Activated CD4-positive, alpha-beta T cell treated with anti-CD3 and anti-CD28 coated beads for 48 hours (primary cell): ENCODE results near the gene TJAP1.
"Not testable (repeated sequence)": the region's sequence is repeated elsewhere in the genome, so short reads cannot be mapped to it uniquely, and the experiment has no call there.

Experiments used
- DNase-seq: peaks from one replicate; pipeline ENCODE4 v3.0.0-alpha.2; 2020

Gene TJAP1

DNA sequence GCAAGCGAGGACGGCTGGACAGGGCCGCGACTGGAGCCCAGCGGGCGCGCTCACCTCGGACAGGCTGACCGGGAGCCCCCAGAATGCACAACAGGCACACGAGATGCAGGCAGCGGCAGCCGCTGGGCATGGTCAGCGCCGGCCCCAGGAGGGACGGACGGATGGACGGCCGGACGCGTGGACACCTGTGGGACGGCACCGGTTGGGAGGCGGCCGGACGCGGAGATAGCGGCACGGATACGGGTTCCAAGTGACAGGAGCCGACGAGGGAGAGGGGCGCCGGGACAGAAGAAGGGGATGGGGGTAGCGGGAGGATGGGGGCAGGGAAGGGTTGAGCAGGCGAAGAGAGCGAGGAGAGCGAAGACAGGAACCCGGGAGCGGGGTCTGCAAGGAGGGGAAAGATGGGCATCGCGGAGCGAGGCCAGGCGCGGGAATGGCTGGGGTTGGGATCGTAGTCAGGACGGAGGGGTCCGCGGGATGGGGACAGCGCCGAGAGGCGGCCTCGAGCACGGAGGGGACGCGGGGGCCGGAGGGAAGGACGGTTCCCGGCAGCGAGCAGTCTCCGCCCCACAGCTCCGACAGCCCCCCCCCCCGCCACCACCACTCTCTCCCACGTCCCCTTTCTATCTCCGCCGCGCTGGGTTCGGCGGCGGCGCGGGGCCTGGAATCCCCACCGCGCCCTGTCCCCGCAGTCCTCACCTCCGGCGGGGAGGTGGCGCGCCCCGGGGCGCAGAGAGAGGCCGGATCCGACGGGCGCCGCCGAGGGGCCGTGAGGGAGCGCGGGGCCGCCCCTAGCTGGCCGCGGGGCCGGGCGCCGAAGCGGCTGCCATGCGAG lies 22.5 kb upstream of the TJAP1 start:
- DNase-seq, result peak; percentile 34

DNA sequence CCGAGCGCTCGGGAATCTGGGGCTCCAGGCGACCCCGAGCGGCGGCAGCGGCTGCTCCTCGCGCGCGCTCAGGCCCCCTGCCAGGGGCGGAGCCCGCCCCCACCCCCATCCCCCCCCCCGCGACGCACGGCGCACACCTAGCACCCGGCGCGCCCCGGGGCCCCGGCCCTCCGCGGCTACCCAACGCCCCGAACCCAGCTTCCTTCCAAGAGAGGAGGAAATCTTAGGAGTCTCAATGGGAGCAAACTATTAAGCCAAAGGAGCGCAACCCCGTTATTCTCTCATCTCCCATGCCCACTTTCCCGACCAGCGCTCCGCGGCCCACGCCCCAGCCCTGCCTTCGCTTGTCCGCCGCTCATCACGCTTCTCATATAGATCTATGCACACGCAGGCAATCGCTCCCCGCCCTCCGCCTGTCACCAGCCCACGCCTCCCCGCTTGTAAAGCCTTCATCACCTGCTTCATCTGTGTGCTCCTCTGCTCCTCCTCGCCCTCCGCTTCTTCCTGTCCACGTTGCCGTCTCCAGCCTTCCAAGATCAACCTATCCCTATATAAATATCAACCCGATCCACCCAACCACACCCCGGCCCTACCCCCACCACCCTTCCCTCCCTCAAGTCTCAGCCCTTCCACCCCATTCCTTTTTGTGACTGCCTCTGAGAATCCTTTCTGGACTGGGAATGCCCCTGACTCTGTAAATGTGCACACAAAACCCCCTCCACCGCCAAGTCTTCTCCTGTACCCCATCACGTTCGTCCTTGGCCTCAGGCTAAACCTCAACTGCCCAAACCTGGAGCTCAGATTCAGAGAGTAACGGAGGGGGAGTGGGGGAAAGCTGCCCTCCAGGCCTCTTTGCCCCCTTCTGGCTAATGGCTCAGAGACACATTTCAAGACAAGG lies 21.6 kb upstream of the TJAP1 start, which contains the start of gene DLK2:
TSS of gene DLK2 (minus strand) at position 18 of the 898 bp plus-strand sequence. CDS start 723 bp downstream, outside the sequence.
- peak; percentile 69 for DNase-seq

DNA sequence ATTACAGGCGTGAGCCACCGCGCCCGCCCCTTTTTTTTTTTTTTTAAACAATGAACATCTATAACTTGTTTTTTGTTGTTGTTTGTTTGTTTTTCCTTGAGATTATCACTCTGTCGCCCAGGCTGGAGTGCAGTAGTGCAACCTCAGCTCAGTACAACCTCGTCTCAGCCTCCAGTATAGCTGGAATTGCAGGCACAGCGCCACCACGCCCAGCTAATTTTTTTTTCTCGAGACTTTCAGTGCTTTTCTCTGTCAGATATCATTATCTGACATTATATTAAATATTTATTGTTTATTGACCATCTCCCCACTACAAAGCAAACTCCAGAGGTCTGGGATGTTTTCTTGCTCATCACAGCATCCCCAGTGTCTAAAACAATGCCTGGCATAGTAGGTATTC lies 19.7 kb upstream of the TJAP1 start:
- DNase-seq, result no peak

DNA sequence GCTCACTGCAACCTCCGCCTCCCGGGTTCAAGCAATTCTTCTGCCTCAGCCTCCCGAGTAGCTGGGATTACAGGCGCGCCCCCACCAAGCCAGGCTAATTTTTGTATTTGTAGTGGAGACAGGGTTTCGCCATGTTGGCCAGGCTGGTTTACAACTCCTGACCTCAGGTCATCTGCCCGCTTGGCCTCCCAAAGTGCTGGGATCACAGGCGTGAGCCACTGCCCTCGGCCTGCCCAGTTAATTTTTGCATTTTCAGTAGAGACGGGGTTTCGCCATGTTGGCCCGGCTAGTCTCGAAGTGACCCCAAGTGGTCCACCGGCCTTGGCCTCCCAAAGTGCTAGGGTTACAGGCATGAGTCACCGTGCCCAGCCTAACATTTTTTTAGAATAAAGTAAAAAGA lies 19.2 kb upstream of the TJAP1 start:
- not testable (repeated sequence) for DNase-seq

DNA sequence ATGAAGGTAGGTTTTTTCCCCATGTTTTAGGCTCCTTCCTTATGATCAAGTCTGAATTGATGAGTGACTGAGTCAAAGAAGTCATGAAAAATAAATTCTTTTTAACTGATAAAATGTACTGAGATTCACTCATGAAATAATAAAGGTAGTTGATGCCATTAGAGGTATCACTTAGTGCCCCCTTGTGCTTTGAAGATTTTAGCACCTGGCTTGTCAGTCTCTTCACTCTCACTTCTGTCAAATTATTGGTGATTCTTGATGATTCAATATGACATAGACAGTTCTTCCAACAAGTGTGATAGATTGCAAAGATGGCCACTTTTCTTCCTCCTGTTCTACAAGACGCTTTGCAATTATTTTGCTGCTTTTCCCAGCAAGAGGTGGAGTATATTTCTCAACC lies 17.8 kb upstream of the TJAP1 start:
- no peak for DNase-seq

DNA sequence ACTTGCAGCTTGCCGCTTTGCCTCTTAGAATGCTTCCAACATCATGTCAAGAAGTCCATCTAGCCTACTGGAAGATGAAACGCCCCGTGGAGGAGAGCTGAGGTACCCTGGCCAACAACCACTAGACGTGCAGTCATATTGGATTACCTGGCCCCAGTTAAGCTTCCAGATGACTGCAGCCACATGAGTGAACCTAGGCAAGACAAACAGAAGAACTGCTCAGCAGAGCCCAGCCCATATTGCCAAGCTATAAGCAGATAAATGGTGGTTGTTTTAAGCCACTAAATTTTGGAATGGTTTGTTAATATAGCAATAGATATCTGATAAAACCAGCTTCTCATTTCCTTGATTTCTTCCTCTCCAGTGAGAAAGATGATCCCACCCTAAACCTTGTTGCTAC lies 17.3 kb upstream of the TJAP1 start:
- no peak for DNase-seq

DNA sequence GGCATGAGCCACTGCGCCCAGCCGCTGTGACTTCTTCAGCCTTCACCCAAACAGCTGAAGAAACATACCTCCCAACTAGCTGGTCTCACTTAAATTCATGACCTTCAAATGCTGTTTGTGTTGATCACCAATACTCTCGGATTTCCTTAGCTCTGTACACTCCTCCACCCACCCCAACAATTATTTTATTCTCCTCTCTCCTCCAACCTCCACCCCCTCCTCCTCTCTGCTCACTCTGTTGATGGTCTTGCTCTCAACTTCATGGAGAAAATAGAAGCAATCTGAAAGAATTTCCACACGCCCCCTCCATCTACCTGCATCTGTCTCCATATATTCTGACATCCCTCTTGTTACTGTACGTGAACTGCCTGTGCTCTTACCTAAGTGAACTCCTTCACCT lies 15.4 kb upstream of the TJAP1 start:
- no peak for DNase-seq

DNA sequence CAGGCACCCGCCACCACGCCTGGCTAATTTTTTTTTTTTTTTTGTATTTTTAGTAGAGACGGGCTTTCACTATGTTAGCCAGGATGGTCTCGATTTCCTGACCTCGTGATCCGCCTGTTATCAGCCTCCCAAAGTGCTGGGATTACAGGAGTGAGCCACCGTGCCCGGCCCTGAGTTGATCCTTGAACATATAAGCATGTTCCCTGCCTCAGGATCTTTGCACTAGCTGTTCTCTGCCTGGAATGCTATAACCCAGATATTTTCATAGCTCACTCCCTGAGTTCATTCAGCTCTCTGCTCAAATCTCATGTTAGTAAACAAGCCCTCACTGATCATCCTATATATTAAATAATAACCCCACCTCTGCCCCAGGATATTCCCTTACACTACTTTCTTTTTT lies 13.0 kb upstream of the TJAP1 start:
- DNase-seq, result no peak

DNA sequence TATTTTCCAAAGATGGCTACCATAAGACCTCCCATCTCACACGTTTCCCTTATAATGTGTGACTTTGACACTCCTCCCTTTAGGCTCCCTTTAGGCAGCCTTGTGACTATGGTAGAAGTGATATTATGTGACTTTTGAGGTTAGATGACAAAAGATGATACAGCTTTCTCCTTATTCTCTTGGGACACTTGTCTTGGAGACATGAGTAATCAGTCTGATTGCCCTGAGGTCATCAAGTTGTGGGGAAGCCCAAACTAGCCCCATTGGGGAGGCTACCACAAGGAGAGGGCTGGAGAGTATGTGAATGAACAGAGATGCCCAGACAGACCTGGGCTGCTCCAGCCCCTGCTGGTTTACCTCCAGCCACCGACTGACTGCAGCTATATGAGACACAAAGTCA lies 11.4 kb upstream of the TJAP1 start:
- no peak for DNase-seq

DNA sequence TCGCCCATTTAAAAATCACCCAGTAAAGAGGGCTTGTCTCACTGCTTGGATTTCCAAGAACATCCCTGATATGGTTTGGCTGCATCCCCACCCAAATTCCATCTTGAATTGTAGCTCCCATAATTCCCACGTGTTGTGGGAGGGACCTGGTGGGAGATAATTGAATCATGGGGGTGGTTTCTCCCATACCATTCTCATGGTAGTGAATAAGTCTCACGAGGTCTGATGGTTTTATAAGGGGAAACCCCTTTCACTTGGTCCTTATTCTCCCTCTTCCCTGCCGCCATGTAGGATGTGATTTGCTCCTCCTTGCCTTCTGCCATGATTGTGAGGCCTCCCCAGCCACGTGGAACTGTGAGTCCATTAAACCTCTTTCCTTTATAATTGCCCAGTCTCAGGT lies 10.1 kb upstream of the TJAP1 start:
- not testable (repeated sequence) for DNase-seq

DNA sequence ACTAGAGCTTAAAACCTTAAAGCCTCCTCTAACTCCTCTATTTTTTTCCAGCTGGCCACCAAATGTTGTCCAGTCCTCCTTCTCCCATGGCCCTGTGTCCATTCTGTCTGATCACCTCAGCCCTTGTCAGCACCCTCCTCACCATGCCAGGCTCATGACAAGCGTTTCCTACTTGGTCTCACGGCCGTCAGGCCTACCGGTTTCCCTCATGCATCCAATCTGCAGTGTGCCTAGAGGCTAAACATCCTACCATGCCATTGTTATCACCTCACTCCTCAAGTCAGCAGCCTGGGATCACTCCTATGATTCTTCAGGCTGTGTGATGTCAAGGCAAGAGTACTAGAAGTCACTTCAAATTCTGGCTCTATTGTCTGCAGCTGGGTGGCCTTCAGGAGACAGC lies 9.6 kb upstream of the TJAP1 start:
- no peak for DNase-seq

DNA sequence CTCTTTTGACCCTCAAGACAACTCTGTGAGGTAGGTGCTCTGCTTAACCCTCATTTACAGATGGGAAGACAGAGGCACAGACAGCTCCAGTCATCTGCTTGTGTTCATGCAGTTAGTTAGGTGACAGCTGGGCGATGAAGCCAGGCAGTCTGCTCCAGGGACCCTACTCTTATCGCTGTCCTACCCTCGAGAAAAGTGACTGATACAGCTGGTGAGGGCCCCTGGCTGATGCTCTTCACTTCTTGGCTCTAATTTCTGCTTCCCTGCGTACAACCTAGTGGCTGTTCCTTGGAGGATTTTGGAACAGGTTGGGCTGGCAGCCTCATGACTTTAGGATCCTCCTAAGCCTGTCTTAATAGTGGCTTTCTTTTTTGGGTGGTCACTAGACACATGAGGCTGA lies 9.1 kb upstream of the TJAP1 start:
- no peak for DNase-seq

DNA sequence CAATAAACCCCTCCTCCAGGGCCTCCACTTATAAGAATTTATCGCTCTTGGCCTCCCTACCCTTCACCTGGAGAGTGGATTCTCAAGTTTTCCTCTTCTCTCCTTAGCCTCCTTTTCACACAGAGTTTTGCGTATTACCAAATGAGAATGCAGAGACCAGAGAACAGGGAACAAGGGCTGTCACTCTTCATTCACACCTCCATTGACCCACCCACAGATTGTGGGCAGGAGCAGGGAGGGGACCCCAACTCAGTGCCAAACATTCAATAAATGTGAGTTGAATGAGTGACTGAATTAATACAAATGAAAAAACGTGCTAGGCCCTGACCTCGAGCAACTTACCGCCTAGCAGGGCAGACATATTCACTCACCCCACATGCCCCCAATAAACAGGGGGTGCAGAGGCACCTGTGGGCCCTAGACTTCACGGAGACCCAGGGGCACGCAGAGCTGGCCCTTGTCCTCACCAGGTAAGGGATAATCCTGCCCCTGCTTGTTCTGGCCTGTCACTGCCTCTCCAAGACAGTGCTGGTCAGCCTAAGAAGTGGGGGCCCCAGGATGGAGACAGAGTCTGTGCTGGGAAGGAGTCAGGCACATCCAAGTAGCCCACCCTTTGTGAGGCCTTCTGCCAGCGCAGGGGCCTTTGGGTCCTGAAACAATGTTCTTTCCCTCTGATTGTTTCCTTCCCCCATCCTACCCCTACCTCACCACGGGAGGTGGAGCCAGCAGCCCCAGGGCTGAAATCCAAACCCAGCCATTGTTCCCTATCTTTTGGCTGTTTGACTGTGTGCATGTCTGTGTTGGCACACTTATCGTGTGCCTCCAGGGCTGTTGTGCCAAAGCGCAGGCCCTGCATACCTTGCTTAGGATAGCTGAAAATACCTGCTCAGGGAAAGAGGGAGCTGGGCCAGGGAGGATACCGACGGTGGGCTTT lies 8.4 kb upstream of the TJAP1 start:
- no peak for DNase-seq

DNA sequence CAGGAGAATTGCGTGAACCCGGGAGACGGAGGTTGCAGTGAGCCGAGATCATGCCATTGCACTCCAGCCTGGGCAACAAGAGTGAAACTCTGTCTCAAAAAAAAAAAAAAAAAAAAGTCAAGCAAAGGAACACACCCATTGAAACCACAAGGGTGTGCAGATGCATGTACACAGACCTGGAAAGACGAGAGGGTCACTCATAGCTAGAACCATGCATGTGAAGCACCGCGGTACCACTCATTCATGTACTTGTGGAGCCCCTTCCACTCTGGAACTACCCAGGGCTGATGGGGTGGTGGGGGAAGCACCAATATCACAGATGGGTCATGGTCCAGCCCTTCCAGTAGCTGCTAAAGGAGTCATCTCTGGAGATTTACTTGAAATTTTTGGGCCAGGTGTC lies 7.4 kb upstream of the TJAP1 start:
- no peak for DNase-seq

DNA sequence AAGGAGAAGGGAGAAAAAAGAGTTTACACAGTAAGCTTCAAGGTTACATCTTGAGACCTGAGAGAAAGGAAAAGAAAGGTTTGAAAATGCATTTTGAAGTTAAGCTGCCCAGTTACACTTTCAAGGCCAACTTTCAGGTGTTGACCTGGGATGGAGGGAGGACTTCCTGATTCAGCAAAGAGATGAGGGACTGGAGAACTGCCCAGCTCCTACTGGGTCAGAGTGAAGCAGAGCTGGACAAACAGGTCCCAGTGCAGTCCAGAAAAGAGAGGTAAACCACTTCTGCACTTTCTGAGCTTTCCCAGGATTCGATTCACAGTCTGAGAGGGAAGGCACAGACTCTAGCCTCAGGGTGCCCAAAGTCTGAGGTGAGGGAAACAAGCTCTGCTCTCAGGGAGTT lies 6.0 kb upstream of the TJAP1 start:
- no peak for DNase-seq

DNA sequence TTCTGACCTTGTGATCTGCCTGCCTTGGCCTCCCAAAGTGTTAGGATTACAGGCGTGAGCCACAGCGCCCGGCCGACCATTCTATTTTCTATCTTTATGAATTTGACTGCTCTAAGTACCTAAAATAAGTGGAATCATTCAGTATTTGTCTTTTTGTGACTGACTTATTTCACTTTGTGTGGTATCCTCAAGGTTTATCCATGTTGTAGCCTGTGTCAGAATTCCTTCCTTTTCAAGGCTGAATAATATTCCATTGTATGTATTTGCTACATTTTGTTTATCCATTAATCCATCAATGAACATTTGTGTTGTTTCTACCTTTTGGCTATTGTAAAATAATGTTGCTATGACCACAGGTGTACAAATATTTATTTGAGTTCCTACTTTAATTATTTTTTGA lies 4.9 kb upstream of the TJAP1 start:
- DNase-seq, result no peak

DNA sequence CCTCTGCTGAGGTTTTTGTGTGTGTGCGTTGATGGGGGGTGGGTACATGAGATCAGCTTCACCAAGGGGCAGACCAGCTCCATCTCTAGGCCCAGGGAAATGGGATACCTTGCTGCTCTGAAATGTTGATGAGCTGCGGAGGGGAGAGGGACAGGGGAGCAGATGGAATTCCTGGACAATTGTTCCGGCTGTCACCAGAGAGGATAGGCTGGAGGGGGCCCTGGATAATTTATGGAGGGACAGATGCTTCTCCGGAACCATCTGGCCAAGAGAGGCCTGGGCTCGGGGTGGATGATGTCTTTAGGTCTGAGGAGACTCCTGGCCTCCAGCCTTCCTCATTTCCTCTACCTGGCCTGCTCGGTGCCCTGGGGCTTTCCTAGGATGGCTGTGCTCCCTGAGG lies 1.9 kb upstream of the TJAP1 start:
- DNase-seq, result no peak

DNA sequence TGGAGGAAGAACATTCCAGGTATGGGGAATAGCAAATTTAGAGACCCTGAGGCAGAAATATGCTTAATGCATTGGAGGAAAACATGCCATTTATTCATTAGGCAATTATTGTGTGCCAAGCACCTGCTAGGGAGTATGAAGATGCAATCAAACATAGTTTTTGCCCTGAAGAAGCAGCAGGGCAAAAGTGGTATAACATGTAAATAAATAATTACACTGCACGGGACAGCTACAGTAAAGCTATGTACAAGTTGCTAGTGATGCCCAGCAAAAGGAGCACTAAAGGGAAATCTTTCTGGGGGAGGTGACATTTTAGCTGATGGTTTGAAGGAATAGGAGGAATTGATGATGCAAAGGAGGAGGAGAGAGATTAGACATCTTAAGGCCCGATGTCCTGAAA lies 624 bp upstream of the TJAP1 start:
- no peak for DNase-seq

DNA sequence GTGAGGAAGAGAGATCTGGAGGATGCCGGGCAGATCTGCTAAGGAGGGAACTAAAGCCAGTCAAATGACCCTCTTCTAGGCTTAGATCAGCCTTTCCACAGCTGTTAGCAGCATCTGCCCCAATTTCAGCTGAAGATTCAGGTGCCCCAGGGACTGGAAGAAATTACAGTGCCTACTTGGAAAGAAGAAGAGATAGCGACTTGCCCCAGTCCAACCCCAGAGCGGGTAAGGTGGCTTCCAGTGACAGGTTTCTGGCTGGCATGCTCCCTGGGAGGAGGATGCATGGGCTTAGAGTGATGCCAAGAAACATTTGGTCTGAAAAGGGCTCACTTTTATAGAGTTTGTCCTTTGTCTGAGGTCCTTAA lies 620 bp downstream of the TJAP1 start:
- DNase-seq, result no peak

DNA sequence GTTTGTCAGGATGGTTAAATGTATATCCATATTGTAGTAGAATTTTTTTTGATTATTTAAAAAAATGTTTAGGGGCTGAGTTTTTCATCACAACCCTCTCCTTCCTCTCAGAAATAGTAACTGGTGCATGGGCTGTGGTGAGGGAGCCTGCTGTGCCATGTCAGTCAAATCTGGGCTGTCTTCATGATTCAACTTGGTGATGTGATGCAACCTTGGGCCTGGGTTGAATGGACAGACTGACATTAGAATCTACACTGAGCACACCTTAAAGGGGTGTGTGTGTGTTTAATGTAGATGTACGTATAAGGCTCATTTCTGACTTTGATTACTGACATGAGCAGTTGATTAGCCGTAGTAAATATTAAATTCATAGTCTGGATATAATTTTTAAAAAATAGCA lies 3.7 kb downstream of the TJAP1 start:
- peak; percentile 26 for DNase-seq

DNA sequence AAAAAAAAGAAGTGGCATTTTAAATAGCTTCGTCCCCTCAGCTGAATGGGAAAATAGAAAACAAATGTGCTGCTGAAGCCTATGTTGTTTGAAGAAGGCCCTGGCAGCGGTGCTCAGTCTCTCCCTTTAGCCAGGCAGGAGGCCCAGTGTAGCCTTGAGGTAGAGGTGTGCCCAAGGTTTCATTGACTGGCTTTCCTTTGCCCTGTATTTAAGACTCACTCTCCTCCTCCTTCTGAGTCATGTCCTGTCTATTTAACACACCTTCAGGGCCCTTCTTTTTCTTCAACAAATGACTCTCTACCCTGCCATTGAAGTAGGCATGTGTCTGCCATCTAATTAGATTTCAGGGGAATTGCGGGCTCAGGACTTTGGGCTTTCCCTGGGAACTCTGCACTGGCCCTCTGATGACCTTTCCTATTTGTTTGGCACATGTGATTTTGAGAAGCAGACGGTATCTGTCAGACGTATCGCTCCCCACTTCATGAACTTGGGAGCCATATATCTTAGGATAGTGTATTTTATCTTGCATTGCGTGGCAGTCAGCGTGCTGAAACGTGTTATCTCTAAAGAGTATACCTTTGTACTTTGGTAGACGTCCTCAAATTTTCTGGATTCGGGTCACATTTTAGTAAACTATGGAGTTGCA lies 4.3 kb downstream of the TJAP1 start:
- DNase-seq, result no peak

DNA sequence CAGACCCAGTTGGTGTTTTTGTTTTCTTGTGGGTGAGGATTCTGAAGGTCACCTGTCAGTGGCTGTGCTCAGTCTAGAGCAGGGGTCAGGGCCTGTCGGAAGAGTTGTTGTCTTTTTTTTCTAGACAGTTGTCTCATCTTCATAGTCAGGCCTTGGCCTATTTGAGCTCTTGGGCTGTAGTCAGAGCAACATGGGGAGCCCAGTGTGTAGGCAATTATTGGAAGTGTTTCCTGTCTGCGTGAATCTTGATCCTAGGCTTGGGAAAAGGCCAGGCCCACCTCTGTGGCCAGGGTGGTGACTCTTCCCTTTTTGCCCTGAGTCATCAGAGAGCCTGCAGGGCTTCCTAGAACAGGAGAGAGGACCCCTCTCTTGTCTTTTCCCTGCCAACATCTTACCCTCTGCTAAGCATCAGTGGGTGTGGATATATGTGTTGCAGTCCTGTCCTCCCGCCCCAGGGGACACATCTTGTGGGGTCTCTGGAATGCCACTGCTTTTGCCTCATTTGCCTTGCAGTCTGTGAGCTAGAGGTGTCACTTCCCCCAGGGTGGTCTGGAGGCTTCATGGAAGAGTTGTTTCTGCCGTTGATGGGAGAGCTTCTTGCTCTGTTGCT lies 11.4 kb downstream of the TJAP1 start:
- DNase-seq, result no peak
